ENCODE measurements around the gene FGF1. TPM values are rescaled to one million over a fixed set of nuclear protein-coding genes. Genes with fewer than 3 reads are reported as not detected.

FGF1 gene
- total RNA-seq, 4 donors from 2014 or later: 1.7 to 4.0 (median 2.9) TPM

DNA sequence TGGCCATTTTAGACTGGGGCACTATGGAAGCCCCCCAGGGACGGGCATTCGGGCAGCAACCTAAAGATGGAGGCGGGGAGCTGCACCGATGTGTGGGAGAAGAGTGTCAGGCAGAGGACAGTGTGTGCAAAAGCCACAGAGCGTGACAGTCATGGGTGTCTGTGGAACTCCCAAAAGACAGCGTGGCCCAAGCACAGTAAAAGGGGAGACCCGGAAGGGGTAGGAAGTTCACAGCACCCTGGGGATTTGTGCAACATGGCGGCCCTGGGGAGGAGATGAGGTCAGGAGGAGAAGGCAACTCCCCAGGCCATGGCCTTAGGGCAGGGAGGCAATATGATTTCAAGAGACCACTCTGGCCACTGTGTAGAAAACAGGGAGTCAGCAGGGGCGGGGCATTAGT is 38.9 kb upstream of the FGF1 start:
- H3K27me3 ChIP-seq: peaks cover 0 to 7% (median 0%) of the 10 kb centered on the region in 4 donors
- 97% methylated on average over 9 of the region's 9 CpGs for WGBS
- no peak overlapping the region for H3K4me3 ChIP-seq
- DNase-seq (ENCODE audit: extremely low spot score): no peak
- no peaks in the 10 kb centered on the region for H3K36me3 ChIP-seq
- H3K9me3 ChIP-seq: no peaks in the 10 kb centered on the region
- peaks cover 0 to 19% (median 14%) of the 10 kb centered on the region in 4 donors for H3K4me1 ChIP-seq
- TF ChIP-seq POLR2A (IDR thresholded peaks at IDR 0.05; ENCODE audit: low read depth) (no peak), EP300 (IDR thresholded peaks at IDR 0.05) (no peak), POLR2AphosphoS5 (IDR thresholded peaks at IDR 0.05) (no peak)
- TF ChIP-seq, protein P1, sequence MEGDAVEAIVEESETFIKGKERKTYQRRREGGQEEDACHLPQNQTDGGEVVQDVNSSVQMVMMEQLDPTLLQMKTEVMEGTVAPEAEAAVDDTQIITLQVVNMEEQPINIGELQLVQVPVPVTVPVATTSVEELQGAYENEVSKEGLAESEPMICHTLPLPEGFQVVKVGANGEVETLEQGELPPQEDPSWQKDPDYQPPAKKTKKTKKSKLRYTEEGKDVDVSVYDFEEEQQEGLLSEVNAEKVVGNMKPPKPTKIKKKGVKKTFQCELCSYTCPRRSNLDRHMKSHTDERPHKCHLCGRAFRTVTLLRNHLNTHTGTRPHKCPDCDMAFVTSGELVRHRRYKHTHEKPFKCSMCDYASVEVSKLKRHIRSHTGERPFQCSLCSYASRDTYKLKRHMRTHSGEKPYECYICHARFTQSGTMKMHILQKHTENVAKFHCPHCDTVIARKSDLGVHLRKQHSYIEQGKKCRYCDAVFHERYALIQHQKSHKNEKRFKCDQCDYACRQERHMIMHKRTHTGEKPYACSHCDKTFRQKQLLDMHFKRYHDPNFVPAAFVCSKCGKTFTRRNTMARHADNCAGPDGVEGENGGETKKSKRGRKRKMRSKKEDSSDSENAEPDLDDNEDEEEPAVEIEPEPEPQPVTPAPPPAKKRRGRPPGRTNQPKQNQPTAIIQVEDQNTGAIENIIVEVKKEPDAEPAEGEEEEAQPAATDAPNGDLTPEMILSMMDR (IDR thresholded peaks at IDR 0.05): no peak
- H3K27ac ChIP-seq (replicated peaks in 1 of 4): no peak overlapping the region
- intact Hi-C loops (cut with DNase I): no loop called here

DNA sequence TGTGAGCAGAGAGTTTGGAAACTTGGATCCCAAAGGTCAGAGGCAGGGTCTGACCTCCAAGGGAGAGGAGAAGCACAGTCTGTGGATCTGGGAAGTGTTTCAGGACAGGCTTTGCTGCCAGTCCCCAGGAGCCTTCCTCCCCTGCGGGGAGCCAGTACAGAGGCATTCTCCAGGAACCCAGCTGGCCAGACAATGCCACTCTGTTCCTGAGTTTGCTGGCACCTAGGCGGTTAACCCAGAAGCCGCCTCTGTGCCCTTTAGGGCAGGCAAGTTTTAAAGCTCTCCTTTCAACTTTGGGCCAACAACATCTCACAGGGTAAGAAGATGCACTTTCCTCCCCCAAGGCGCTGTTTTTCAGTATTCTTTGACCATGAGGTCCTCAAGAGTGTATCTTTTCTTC is 37.0 kb upstream of the FGF1 start:
- Histone ChIP-seq H3K27ac (replicated peaks in 1 of 4) (no peak overlapping the region), H3K9me3 (no peaks in the 10 kb centered on the region), H3K36me3 (no peaks in the 10 kb centered on the region), H3K4me1 (peaks cover 2 to 19% (median 14%) of the 10 kb centered on the region in 4 donors), H3K27me3 (peaks cover 0 to 7% (median 0%) of the 10 kb centered on the region in 4 donors), H3K4me3 (no peak overlapping the region)
- TF ChIP-seq POLR2A (IDR thresholded peaks at IDR 0.05; ENCODE audit: low read depth) (no peak), EP300 (IDR thresholded peaks at IDR 0.05) (no peak), POLR2AphosphoS5 (IDR thresholded peaks at IDR 0.05) (no peak)
- intact Hi-C loops (cut with DNase I): no loop called here
- WGBS: 91% methylated on average over 3 of the region's 4 CpGs
- no peak for DNase-seq (ENCODE audit: extremely low spot score)

DNA sequence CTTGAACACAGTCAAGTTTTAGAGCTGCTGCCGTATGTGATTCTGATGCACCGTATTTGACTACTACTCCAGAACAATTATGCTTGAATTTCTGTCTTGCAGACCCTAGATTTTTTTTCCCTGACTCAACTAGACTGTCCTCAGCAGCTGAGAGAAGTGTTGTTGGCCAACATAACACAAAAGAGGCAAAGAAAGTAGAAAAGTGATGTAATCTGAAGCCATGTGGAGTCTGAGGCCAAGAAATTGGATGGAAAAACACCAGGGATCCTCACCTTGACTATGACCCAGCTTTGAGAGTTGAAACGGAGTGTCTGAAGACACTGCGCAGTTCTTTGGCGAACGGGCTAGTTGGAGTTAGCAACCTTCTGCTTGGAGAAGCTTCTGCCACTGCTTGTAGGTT is 36.3 kb upstream of the FGF1 start:
- Histone ChIP-seq H3K4me3 (no peak overlapping the region), H3K4me1 (peaks cover 7 to 26% (median 21%) of the 10 kb centered on the region in 4 donors), H3K36me3 (no peaks in the 10 kb centered on the region), H3K27me3 (peaks cover 0 to 7% (median 0%) of the 10 kb centered on the region in 4 donors), H3K9me3 (no peaks in the 10 kb centered on the region), H3K27ac (replicated peaks in 1 of 4) (no peak overlapping the region)
- DNase-seq (ENCODE audit: extremely low spot score): no peak
- TF ChIP-seq POLR2AphosphoS5 (IDR thresholded peaks at IDR 0.05): no peak
- intact Hi-C loops (cut with DNase I): no loop called here
- 93% methylated on average over 6 of the region's 6 CpGs for WGBS

DNA sequence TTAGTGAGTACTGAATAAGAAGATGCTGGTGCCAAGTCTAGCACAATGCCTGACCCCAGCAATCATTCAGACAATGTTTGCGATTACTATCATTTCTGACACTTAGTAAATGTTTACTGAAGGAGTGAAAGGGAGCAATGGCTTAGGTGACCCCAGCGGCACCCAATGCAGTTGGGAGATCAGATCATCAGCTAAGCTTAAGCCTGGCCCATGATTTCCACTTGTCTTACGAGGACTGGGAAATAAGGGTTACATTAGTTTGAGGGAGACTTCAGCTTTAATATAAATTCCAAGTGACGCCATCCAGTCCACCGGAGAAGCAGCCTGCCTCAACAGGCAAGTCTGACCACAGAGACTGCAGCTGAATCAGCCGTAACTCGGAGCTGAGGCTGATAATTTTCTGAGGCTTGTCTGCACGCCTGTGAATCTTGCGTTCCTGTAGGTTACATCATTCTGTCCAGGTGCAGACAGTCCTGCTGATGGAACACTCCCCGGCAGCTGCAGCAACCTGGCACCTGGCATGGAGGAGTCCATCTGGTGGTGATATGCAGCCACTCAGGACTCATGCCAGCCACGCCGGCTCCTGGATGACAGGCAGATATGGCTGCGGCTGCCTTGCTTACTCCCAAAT is 34.9 kb upstream of the FGF1 start:
- Histone ChIP-seq H3K9me3 (no peaks in the 10 kb centered on the region), H3K4me1 (peaks cover 11 to 23% (median 17%) of the 10 kb centered on the region in 4 donors), H3K27ac (replicated peaks in 1 of 4) (no peak overlapping the region), H3K36me3 (no peaks in the 10 kb centered on the region), H3K27me3 (peaks cover 0 to 7% (median 0%) of the 10 kb centered on the region in 4 donors), H3K4me3 (no peak overlapping the region)
- DNase-seq (ENCODE audit: extremely low spot score): no peak
- WGBS: 75% methylated on average over 13 of the region's 13 CpGs
- intact Hi-C loops (cut with DNase I): no loop called here
- TF ChIP-seq POLR2A (IDR thresholded peaks at IDR 0.05; ENCODE audit: low read depth): no peak
- no peak for TF ChIP-seq EP300 (IDR thresholded peaks at IDR 0.05)
- TF ChIP-seq POLR2AphosphoS5 (IDR thresholded peaks at IDR 0.05): no peak
- TF ChIP-seq, protein P1 (IDR thresholded peaks at IDR 0.05): no peak

DNA sequence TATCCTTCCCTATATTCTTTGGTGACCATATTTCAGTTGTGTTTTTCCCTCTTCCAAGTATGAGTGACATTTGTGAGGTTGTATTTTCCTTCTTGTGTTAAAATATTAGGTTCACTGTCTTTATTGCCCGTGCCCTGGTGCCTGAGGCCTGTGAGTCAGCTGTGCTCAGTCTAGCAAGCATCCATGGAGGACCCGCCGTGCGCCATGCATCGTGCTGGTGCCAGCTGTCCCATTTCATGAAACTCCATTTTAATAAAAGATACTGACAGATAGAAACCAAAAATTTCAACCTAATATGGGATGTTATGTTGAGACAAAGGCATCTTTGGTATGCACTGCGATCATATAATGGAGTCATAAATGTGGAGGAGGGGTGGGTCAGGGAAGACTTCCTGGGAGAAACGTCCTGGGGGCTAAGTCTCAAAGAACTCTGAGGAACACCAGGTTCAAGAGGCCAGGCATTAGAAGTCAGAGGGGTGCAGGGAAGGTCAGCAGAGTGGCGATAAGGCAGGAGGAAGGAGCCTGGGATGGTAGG is 34.0 kb upstream of the FGF1 start:
- no peak overlapping the region for H3K4me3 ChIP-seq
- no peak for TF ChIP-seq EP300 (IDR thresholded peaks at IDR 0.05)
- TF ChIP-seq, protein P1 (IDR thresholded peaks at IDR 0.05): no peak
- no peak for TF ChIP-seq POLR2A (IDR thresholded peaks at IDR 0.05; ENCODE audit: low read depth)
- TF ChIP-seq POLR2AphosphoS5 (IDR thresholded peaks at IDR 0.05): no peak
- H3K27me3 ChIP-seq: peaks cover 0 to 7% (median 0%) of the 10 kb centered on the region in 4 donors
- no peak for DNase-seq (ENCODE audit: extremely low spot score)
- H3K9me3 ChIP-seq: no peaks in the 10 kb centered on the region
- H3K4me1 ChIP-seq: peaks cover 11 to 23% (median 17%) of the 10 kb centered on the region in 4 donors
- no peak overlapping the region for H3K27ac ChIP-seq (replicated peaks in 1 of 4)
- intact Hi-C loops (cut with DNase I): loop anchor here (5.0 kb wide), 1 partner anchor 52 kb away; the partner anchor contains the start of gene ARHGAP26
- no peaks in the 10 kb centered on the region for H3K36me3 ChIP-seq
- WGBS: 86% methylated on average over 8 of the region's 8 CpGs

Measured in esophagus muscularis mucosa (tissue), 4 donors.